ENCODE measurements around the gene FSTL3. TPM values are rescaled to one million over a fixed set of nuclear protein-coding genes. Genes with fewer than 3 reads are reported as not detected.

Gene FSTL3
- total and polyA plus RNA-seq, 2 of the 13 experiments (the other 11 are each of a cell fraction or from before 2014, with no cell fraction given), result 13.5 to 15.6 TPM

DNA sequence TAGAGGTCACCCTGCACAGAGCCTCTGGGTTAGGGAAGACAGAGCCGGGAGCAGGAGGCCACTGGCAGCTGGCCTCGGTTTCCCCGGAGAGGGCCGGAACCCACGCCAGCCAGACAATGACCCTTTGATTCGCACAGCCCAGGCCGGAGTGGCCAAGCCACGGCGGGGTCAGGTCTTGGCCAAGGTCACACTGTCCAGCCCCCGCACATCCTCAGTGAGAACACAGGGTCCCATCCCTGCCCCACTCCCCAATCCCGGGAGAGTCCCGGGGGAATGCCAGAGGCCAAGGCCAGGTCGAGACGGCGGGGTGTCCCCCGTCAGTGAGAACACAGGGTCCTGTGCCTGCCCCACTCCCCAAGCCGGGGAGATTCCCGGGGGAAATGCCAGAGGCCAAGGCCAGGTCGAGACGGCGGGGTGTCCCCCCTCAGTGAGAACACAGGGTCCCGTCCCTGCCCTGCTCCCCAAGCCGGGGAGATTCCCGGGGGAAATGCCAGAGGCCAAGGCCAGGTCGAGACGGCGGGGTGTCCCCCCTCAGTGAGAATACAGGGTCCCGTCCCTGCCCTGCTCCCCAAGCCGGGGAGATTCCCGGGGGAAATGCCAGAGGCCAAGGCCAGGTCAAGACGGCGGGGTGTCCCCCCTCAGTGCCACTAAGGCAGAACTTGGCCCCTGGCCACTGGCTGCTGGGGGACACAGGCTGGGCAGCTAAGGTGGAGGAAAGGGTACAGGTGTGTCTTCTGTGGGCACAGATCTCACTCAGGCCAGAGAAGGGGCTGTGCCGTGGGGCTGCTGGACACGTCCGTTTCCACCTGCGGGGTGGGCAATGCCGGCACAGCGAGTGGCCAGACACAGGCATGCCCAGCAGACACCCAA, 1.7 kb upstream of the FSTL3 start (continued):
- TF ChIP-seq, protein P1, sequence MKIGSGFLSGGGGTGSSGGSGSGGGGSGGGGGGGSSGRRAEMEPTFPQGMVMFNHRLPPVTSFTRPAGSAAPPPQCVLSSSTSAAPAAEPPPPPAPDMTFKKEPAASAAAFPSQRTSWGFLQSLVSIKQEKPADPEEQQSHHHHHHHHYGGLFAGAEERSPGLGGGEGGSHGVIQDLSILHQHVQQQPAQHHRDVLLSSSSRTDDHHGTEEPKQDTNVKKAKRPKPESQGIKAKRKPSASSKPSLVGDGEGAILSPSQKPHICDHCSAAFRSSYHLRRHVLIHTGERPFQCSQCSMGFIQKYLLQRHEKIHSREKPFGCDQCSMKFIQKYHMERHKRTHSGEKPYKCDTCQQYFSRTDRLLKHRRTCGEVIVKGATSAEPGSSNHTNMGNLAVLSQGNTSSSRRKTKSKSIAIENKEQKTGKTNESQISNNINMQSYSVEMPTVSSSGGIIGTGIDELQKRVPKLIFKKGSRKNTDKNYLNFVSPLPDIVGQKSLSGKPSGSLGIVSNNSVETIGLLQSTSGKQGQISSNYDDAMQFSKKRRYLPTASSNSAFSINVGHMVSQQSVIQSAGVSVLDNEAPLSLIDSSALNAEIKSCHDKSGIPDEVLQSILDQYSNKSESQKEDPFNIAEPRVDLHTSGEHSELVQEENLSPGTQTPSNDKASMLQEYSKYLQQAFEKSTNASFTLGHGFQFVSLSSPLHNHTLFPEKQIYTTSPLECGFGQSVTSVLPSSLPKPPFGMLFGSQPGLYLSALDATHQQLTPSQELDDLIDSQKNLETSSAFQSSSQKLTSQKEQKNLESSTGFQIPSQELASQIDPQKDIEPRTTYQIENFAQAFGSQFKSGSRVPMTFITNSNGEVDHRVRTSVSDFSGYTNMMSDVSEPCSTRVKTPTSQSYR (CRISPR knock-in tag; IDR thresholded peaks at IDR 0.05; ENCODE audit: borderline replicate concordance), result peak; percentile 8; the same call in 1 of the 2 replicates
- TF ChIP-seq SMYD3 (CRISPR knock-in tag; IDR thresholded peaks at IDR 0.05), result no peak
- TF ChIP-seq BCL6 (CRISPR knock-in tag; IDR thresholded peaks at IDR 0.05), result 0 out of 2 replicates have a peak, but pooled peaks have one; percentile 38
- no peak for TF ChIP-seq BORCS8-MEF2B (CRISPR knock-in tag; IDR thresholded peaks at IDR 0.05)
- peak; percentile 38; the same call in 1 of the 2 replicates for TF ChIP-seq PITX1 (CRISPR knock-in tag; IDR thresholded peaks at IDR 0.05)
- TF ChIP-seq, protein P2, sequence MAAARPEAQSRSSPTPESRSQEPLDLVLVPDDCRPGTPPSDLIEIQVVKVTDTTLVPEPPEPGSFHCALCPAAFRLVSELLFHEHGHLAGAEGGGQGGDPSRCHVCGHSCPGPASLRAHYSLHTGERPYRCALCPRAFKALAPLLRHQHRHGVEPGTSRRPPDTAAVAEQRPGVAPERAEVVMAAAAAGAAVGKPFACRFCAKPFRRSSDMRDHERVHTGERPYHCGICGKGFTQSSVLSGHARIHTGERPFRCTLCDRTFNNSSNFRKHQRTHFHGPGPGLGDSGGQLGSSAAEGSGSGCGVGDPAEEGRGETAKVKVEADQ (CRISPR knock-in tag; IDR thresholded peaks at IDR 0.05; ENCODE audit: borderline replicate concordance), result 0 out of 2 replicates have a peak, but pooled peaks have one; percentile 47
- TF ChIP-seq, protein P3, sequence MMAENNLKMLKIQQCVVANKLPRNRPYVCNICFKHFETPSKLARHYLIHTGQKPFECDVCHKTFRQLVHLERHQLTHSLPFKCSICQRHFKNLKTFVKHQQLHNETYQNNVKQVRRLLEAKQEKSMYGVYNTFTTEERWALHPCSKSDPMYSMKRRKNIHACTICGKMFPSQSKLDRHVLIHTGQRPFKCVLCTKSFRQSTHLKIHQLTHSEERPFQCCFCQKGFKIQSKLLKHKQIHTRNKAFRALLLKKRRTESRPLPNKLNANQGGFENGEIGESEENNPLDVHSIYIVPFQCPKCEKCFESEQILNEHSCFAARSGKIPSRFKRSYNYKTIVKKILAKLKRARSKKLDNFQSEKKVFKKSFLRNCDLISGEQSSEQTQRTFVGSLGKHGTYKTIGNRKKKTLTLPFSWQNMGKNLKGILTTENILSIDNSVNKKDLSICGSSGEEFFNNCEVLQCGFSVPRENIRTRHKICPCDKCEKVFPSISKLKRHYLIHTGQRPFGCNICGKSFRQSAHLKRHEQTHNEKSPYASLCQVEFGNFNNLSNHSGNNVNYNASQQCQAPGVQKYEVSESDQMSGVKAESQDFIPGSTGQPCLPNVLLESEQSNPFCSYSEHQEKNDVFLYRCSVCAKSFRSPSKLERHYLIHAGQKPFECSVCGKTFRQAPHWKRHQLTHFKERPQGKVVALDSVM (CRISPR knock-in tag; IDR thresholded peaks at IDR 0.05), result no peak
- TF ChIP-seq, protein P4, sequence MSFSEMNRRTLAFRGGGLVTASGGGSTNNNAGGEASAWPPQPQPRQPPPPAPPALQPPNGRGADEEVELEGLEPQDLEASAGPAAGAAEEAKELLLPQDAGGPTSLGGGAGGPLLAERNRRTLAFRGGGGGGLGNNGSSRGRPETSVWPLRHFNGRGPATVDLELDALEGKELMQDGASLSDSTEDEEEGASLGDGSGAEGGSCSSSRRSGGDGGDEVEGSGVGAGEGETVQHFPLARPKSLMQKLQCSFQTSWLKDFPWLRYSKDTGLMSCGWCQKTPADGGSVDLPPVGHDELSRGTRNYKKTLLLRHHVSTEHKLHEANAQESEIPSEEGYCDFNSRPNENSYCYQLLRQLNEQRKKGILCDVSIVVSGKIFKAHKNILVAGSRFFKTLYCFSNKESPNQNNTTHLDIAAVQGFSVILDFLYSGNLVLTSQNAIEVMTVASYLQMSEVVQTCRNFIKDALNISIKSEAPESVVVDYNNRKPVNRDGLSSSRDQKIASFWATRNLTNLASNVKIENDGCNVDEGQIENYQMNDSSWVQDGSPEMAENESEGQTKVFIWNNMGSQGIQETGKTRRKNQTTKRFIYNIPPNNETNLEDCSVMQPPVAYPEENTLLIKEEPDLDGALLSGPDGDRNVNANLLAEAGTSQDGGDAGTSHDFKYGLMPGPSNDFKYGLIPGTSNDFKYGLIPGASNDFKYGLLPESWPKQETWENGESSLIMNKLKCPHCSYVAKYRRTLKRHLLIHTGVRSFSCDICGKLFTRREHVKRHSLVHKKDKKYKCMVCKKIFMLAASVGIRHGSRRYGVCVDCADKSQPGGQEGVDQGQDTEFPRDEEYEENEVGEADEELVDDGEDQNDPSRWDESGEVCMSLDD (CRISPR knock-in tag; IDR thresholded peaks at IDR 0.05; ENCODE audit: borderline replicate concordance), result no peak
- TF ChIP-seq HNF4A (CRISPR knock-in tag; IDR thresholded peaks at IDR 0.05), result peak; percentile 7
- TF ChIP-seq RARA (CRISPR knock-in tag; IDR thresholded peaks at IDR 0.05), result peak; percentile 97
- TF ChIP-seq SATB2 (CRISPR knock-in tag; IDR thresholded peaks at IDR 0.05), result no peak
- TF ChIP-seq, protein P5, sequence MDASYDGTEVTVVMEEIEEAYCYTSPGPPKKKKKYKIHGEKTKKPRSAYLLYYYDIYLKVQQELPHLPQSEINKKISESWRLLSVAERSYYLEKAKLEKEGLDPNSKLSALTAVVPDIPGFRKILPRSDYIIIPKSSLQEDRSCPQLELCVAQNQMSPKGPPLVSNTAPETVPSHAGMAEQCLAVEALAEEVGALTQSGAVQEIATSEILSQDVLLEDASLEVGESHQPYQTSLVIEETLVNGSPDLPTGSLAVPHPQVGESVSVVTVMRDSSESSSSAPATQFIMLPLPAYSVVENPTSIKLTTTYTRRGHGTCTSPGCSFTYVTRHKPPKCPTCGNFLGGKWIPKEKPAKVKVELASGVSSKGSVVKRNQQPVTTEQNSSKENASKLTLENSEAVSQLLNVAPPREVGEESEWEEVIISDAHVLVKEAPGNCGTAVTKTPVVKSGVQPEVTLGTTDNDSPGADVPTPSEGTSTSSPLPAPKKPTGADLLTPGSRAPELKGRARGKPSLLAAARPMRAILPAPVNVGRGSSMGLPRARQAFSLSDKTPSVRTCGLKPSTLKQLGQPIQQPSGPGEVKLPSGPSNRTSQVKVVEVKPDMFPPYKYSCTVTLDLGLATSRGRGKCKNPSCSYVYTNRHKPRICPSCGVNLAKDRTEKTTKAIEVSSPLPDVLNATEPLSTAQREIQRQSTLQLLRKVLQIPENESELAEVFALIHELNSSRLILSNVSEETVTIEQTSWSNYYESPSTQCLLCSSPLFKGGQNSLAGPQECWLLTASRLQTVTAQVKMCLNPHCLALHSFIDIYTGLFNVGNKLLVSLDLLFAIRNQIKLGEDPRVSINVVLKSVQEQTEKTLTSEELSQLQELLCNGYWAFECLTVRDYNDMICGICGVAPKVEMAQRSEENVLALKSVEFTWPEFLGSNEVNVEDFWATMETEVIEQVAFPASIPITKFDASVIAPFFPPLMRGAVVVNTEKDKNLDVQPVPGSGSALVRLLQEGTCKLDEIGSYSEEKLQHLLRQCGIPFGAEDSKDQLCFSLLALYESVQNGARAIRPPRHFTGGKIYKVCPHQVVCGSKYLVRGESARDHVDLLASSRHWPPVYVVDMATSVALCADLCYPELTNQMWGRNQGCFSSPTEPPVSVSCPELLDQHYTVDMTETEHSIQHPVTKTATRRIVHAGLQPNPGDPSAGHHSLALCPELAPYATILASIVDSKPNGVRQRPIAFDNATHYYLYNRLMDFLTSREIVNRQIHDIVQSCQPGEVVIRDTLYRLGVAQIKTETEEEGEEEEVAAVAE (CRISPR knock-in tag; IDR thresholded peaks at IDR 0.05; ENCODE audit: borderline replicate concordance), result no peak
- 0 out of 2 replicates have a peak, but pooled peaks have one; percentile 25 for TF ChIP-seq ZNF777 (CRISPR knock-in tag; IDR thresholded peaks at IDR 0.05)
- peak; percentile 97 for TF ChIP-seq RXRA (CRISPR knock-in tag; IDR thresholded peaks at IDR 0.05)

Data from HepG2 (cell line).